MCF 10A (cell line): ENCODE data around the gene KCNIP1. TPM values are rescaled to one million over a fixed set of nuclear protein-coding genes. Genes with fewer than 3 reads are reported as not detected.

Experiments used
- BruUV-seq: library from RNA; stranded (reverse); fragments of 400-500 nt; replicated peaks from 2 replicates; lab custom pipeline; 2021; lab: Mats Ljungman, UMichigan
- CTCF ChIA-PET: fragments of 300-600 bp; sonication (Branson Sonifier 250); formaldehyde crosslinking; extraction: SDS; loops from one replicate; lab custom pipeline; 2021; ENCODE audit warnings: antibody characterized with exemption, inconsistent platforms; lab: Yijun Ruan, JAX
- POLR2A ChIA-PET: fragments of 300-600, 350-650 bp; sonication (Branson Sonifier 250); formaldehyde crosslinking; extraction: SDS; loops from one replicate; lab custom pipeline; 2020; ENCODE audit warnings: antibody characterized with exemption, inconsistent platforms; lab: Yijun Ruan, JAX
- DNase-seq: peaks from one replicate; pipeline ENCODE4 v3.0.0-alpha.2; 2018; ENCODE audit not compliant: unreplicated experiment
- H3K27ac Mint-ChIP-seq: one replicate; pipeline ENCODE4 v1.8.0; 2022; ENCODE audit warnings: mild to moderate bottlenecking, low read depth, mixed read lengths; ENCODE audit not compliant: unreplicated experiment
- H3K27me3 Mint-ChIP-seq: one replicate; pipeline ENCODE4 v1.8.0; 2022; ENCODE audit warnings: mixed read lengths; ENCODE audit not compliant: insufficient read depth, unreplicated experiment
- H3K36me3 Mint-ChIP-seq: one replicate; pipeline ENCODE4 v1.8.0; 2022; ENCODE audit warnings: mild to moderate bottlenecking, moderate library complexity, mixed read lengths; ENCODE audit not compliant: insufficient read depth, unreplicated experiment
- H3K4me1 Mint-ChIP-seq: one replicate; pipeline ENCODE4 v1.8.0; 2022; ENCODE audit warnings: mixed read lengths; ENCODE audit not compliant: insufficient read depth, unreplicated experiment
- H3K4me3 Mint-ChIP-seq: one replicate; pipeline ENCODE4 v1.8.0; 2022; ENCODE audit warnings: mild to moderate bottlenecking, moderate library complexity, mixed read lengths; ENCODE audit not compliant: unreplicated experiment
- H3K9me3 Mint-ChIP-seq: one replicate; pipeline ENCODE4 v1.8.0; 2022; ENCODE audit warnings: mixed read lengths; ENCODE audit not compliant: unreplicated experiment
- CTCF ChIP-seq: fragments of 200-600 bp; IDR thresholded peaks from one replicate; pipeline ENCODE4 v1.8.0; 2022; ENCODE audit warnings: antibody characterized with exemption, mild to moderate bottlenecking; ENCODE audit not compliant: unreplicated experiment
- intact Hi-C: fragments of 100-400 bp; cut with micrococcal nuclease; formaldehyde crosslinking; loops from 2 replicates; pipeline ENCODE4 v1.14.1; 2022
- total RNA-seq: library from RNA; stranded (reverse); gene quantifications from 2 replicates; pipeline ENCODE4 v1.2.3, GENCODE V29; 2022

Gene KCNIP1
- total RNA-seq, 1 experiment from 2014 or later: not detected

- TF ChIP-seq CTCF: no peak
- CTCF ChIA-PET: interaction anchor here (0.7 to 1.2 kb wide), 3 partner anchors 40 to 250 kb away, joined by 3 to 5 read pairs (median 3); no protein-coding TSS in a partner anchor
Observed at GRCh38 chr5:170704417-170705192, 200.8 kb downstream of the KCNIP1 start.

GRCh38 chr5:170709640-170710039 is 205.8 kb downstream of the KCNIP1 start:
- Mint-ChIP-seq H3K4me3 (no peak overlapping the region), H3K36me3 (no peaks in the 10 kb centered on the region), H3K4me1 (no peaks in the 10 kb centered on the region), H3K27me3 (peaks cover 40% of the 10 kb centered on the region), H3K27ac (no peak overlapping the region), H3K9me3 (no peaks in the 10 kb centered on the region)
- no TSS peak for BruUV-seq
- intact Hi-C loops: no loop called here
- no peak for TF ChIP-seq CTCF
- CTCF ChIA-PET: interaction anchor here (0.6 to 1.3 kb wide), 8 partner anchors 20 to 1359 kb away, joined by 3 to 6 read pairs (median 4); no protein-coding TSS in a partner anchor
- no peak for DNase-seq
- POLR2A ChIA-PET: no interaction called here

More at GRCh38 chr5:170704417-170705192, 200.8 kb downstream of the KCNIP1 start:
- H3K36me3 Mint-ChIP-seq: no peaks in the 10 kb centered on the region
- BruUV-seq: no TSS peak
- POLR2A ChIA-PET: interaction anchor here (1.5 kb wide), 1 partner anchor 15 kb away, joined by 5 read pairs; no protein-coding TSS in a partner anchor
- intact Hi-C loops: no loop called here
- no peaks in the 10 kb centered on the region for H3K4me1 Mint-ChIP-seq
- no peaks in the 10 kb centered on the region for H3K9me3 Mint-ChIP-seq
- no peak for DNase-seq
- H3K27me3 Mint-ChIP-seq: peaks cover 51% of the 10 kb centered on the region
- H3K27ac Mint-ChIP-seq: no peak overlapping the region
- no peak overlapping the region for H3K4me3 Mint-ChIP-seq

- H3K9me3 Mint-ChIP-seq: no peaks in the 10 kb centered on the region
- no peak overlapping the region for H3K27ac Mint-ChIP-seq
- intact Hi-C loops: no loop called here
- no peaks in the 10 kb centered on the region for H3K36me3 Mint-ChIP-seq
- H3K4me1 Mint-ChIP-seq: no peaks in the 10 kb centered on the region
- no peak for DNase-seq
- ChIA-PET POLR2A (no interaction called here), CTCF (interaction anchor here (0.9 to 1.8 kb wide), 4 partner anchors 12 to 79 kb away, joined by 3 to 5 read pairs (median 4); no protein-coding TSS in a partner anchor)
- H3K27me3 Mint-ChIP-seq: peaks cover 47% of the 10 kb centered on the region
- no peak overlapping the region for H3K4me3 Mint-ChIP-seq
- BruUV-seq: no TSS peak
- no peak for TF ChIP-seq CTCF
Observed at GRCh38 chr5:170711300-170711699, 207.5 kb downstream of the KCNIP1 start.

GRCh38 chr5:170715141-170715540 is 211.3 kb downstream of the KCNIP1 start:
- no peak overlapping the region for H3K4me3 Mint-ChIP-seq
- intact Hi-C loops: no loop called here
- POLR2A ChIA-PET: no interaction called here
- H3K4me1 Mint-ChIP-seq: no peaks in the 10 kb centered on the region
- no peak overlapping the region for H3K27ac Mint-ChIP-seq
- H3K27me3 Mint-ChIP-seq: peaks cover 38% of the 10 kb centered on the region
- H3K9me3 Mint-ChIP-seq: no peaks in the 10 kb centered on the region
- no peak for TF ChIP-seq CTCF
- CTCF ChIA-PET: interaction anchor here (1.0 kb wide), 1 partner anchor 76 kb away, joined by 3 read pairs; no protein-coding TSS in a partner anchor
- DNase-seq: no peak
- no TSS peak for BruUV-seq
- no peaks in the 10 kb centered on the region for H3K36me3 Mint-ChIP-seq
